Breast epithelium (tissue), 4 donors: ENCODE measurements around the gene DYRK1A. TPM values are rescaled to one million over a fixed set of nuclear protein-coding genes. Genes with fewer than 3 reads are reported as not detected.

ENCODE experiments used
- DNase-seq, 2 donors: peaks; one replicate each; pipeline ENCODE4 v3.0.0-alpha.2; 2019; ENCODE audit warnings: low spot score in 2 of 2
- H3K27ac ChIP-seq, 2 donors: fragments of 200-600 bp; sonication (generic) in 1 of 2; one replicate each; pipeline ENCODE4 v1.5.1; 2016 to 2019; ENCODE audit warnings: mild to moderate bottlenecking in 1 of 2
- H3K27me3 ChIP-seq, 2 donors: fragments of 200-600 bp; sonication (generic) in 1 of 2; one replicate each; pipeline versions ENCODE4 v1.5.1 to v1.6.0; 2017 to 2019; ENCODE audit warnings: control low read depth in 1 of 2, mild to moderate bottlenecking in 1 of 2
- H3K36me3 ChIP-seq: fragments of 200-600 bp; one replicate; pipeline ENCODE4 v1.5.1; 2019
- H3K4me1 ChIP-seq, 2 donors: fragments of 200-600 bp; sonication (generic); one replicate each; pipeline ENCODE4 v1.5.1; 2016 to 2019; ENCODE audit warnings: control low read depth in 1 of 2
- H3K4me3 ChIP-seq, 3 donors: fragments of 200-600 bp; sonication (generic); 1 replicate in 2 of 3; 2 replicates in 1 of 3; pipeline ENCODE4 v1.5.1; 2016 to 2019; ENCODE audit warnings: mild to moderate bottlenecking in 3 of 3, moderate library complexity in 2 of 3
- H3K9me3 ChIP-seq, 2 donors: fragments of 200-600 bp; sonication (generic) in 1 of 2; one replicate each; pipeline ENCODE4 v1.5.1; 2016 to 2019; ENCODE audit warnings: control low read depth in 1 of 2
- POLR2A ChIP-seq: fragments of 450-650 bp; IDR thresholded peaks from one replicate; pipeline ENCODE4 v1.6.1; 2016; ENCODE audit warnings: antibody characterized with exemption, mild to moderate bottlenecking, moderate library complexity
- POLR2AphosphoS5 ChIP-seq, 3 donors: sonication (generic); formaldehyde crosslinking; IDR thresholded peaks; one replicate each; pipeline ENCODE4 v1.6.1; 2017; ENCODE audit warnings: antibody characterized with exemption in 3 of 3
- intact Hi-C: fragments of 100-400 bp; cut with DNase I; formaldehyde crosslinking; loops from one replicate; pipeline ENCODE4 v1.15.1; 2023; ENCODE audit warnings: low total_unique reads
- total RNA-seq, 3 donors: library from RNA; depleted of rRNA; stranded (reverse); fragments of >200 nt; gene quantifications; one replicate each; pipeline ENCODE4 v1.1.0, GENCODE V29; 2016
- TF ChIP-seq, protein P1 (sequence below), 3 donors: fragments of 450-650 bp; IDR thresholded peaks; one replicate each; pipeline ENCODE4 v1.5.1; 2016 to 2017; ENCODE audit warnings: antibody characterized with exemption in 3 of 3, mild to moderate bottlenecking in 3 of 3, moderate library complexity in 3 of 3

DYRK1A gene
- total RNA-seq, 3 donors from 2014 or later, result 71.7 to 138 (median 93.1) TPM

DNA sequence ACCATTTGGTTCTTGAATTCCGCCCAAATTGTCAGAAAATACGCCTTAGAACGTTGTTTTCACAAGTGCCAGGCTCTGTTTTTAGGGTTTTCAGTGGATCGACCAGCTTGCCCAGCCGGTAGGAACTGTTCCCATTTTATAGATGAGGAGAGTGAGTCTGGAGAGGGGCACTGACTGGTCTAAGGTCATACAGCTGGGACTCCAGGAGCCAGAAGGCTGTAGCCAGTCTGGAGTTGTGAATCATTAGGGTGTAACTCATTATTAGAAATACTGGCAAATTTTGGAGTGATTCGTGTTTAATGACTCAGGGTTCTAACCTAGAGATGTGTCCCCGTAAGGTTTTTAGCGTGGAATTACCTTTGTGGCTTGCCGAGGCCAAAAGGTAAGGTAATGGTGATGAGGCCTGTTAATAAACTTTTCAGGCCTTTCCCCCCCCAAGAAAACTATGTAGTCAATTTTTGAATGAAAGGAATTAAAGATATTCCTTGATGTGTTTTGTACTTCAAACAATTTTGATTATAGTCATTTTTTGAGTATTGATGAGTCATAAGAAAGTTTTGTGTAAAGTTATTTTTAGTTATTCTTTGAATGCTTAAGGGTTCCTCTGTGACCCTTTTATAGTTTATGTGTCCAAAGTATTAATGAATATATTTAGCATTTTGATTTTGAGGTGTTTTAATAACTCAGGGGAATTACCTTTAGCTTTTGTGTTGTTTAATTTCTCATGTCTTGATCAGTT is 2.1 kb downstream of the DYRK1A start:
- Histone ChIP-seq H3K4me3 (peak overlapping the region; percentile 69 to 95 (median 79)), H3K27ac (peak overlapping the region; percentile 99 to 100), H3K4me1 (peaks cover 0 to 15% of the 10 kb centered on the region in 2 donors), H3K36me3 (no peaks in the 10 kb centered on the region), H3K9me3 (no peaks in the 10 kb centered on the region), H3K27me3 (no peaks in the 10 kb centered on the region)
- intact Hi-C loops, result no loop called here
- no peak for DNase-seq
- no peak for TF ChIP-seq POLR2A

DNA sequence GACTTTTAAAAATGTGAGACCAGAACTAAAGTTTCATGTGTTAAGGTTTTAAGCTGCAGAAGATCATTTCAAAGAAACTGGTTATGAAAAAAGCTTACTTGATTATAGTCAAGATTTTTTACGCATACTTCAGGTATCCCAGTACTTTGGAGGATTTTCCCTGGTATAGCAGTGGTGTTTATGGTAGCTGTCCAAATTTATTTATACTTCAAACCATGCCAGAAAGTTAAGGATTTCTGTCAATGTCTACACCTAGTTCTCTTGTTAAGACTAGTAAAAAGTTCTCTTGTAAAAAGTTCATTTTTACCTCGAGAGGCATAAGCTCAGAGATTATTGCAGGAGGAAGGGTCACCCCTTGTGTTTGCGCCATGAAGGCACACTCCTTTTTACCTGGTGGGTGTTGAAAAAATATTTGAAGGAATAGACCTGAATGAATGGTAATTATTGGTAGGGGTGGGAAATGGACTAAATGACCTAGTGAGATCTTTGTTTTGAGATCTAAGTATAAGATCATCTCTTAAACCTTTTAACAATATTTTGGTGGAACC is 2.8 kb downstream of the DYRK1A start:
- Histone ChIP-seq H3K27ac (peak overlapping the region in 1 of 2 donors; percentile 99), H3K4me1 (peaks cover 0 to 15% of the 10 kb centered on the region in 2 donors), H3K9me3 (no peaks in the 10 kb centered on the region), H3K27me3 (no peaks in the 10 kb centered on the region), H3K4me3 (peak overlapping the region; percentile 3 to 95 (median 79)), H3K36me3 (no peaks in the 10 kb centered on the region)
- intact Hi-C loops, result no loop called here
- TF ChIP-seq, protein P1, sequence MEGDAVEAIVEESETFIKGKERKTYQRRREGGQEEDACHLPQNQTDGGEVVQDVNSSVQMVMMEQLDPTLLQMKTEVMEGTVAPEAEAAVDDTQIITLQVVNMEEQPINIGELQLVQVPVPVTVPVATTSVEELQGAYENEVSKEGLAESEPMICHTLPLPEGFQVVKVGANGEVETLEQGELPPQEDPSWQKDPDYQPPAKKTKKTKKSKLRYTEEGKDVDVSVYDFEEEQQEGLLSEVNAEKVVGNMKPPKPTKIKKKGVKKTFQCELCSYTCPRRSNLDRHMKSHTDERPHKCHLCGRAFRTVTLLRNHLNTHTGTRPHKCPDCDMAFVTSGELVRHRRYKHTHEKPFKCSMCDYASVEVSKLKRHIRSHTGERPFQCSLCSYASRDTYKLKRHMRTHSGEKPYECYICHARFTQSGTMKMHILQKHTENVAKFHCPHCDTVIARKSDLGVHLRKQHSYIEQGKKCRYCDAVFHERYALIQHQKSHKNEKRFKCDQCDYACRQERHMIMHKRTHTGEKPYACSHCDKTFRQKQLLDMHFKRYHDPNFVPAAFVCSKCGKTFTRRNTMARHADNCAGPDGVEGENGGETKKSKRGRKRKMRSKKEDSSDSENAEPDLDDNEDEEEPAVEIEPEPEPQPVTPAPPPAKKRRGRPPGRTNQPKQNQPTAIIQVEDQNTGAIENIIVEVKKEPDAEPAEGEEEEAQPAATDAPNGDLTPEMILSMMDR (IDR thresholded peaks at IDR 0.05), result no peak
- no peak for TF ChIP-seq POLR2A
- TF ChIP-seq POLR2AphosphoS5 (IDR thresholded peaks at IDR 0.05), result no peak
- DNase-seq, result no peak

DNA sequence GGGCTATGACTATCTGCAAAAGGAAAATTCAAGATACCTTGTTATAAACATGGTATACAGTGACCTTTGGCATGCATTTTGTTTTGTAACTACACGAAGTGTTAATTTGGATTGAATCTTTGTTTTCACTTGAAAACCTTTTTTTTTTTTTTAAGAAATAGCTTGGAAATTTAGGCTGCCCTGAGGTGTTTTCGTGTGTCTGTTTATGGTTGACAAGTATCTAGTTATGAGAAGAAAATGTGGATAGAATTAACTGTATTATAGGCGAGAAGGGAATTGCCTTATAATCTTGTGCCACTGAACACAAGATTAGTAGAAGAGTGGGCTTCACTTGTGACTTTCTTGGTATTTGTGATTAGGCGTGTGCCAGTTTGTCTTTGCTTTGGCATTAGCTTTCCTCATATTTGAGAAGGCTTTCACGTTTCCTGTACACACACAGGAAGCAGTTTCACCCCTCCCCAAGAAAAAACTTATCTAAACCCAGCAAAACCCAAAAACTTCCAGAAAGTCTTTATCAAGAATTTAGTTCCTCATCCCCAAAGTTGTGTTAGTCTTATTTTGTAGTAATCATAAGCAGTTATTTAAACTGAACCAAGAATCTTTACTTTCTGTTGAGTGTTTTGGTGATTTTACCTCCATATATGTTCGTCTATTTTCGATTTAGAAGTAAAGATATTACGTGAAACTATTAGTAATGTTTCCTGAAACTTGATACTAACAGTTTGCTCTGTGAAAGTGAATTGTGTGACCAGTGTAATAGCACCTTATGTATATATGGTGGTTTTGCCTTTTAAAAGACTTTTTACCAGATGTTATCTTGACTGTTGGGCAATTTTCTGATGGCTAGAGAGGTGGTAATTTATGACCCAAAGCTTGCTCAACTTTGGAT is 3.8 kb downstream of the DYRK1A start:
- Histone ChIP-seq H3K9me3 (no peaks in the 10 kb centered on the region), H3K27me3 (no peaks in the 10 kb centered on the region), H3K4me3 (peak overlapping the region in 2 of 3 donors; percentile 79 to 95), H3K4me1 (peaks cover 0 to 10% of the 10 kb centered on the region in 2 donors), H3K36me3 (no peaks in the 10 kb centered on the region), H3K27ac (peak overlapping the region; percentile 56 to 99)
- TF ChIP-seq, protein P1 (IDR thresholded peaks at IDR 0.05), result no peak
- TF ChIP-seq POLR2AphosphoS5 (IDR thresholded peaks at IDR 0.05), result no peak
- no peak for TF ChIP-seq POLR2A
- intact Hi-C loops, result no loop called here
- DNase-seq, result no peak

DNA sequence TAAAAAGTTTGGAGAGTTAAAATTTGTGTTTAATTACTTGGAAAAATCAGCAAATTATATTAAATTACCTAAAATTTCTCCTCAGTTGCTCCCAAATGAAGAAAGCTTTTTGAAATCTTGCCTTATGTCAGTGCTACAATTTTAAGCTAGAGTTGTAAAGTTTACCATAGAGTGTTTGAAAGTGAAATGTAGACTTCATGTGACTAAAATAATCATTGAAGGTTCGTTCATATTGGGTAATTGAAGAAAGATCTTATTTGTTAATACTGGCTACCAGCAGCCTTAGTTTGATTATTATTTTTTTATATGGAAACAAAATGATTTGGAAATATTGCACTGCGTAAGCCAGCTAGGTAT is 4.4 kb downstream of the DYRK1A start:
- peaks cover 0 to 9% of the 10 kb centered on the region in 2 donors for H3K4me1 ChIP-seq
- intact Hi-C loops, result no loop called here
- H3K27ac ChIP-seq, result peak overlapping the region in 1 of 2 donors; percentile 99
- no peaks in the 10 kb centered on the region for H3K9me3 ChIP-seq
- H3K4me3 ChIP-seq, result peak overlapping the region in 1 of 3 donors; percentile 95
- H3K36me3 ChIP-seq, result no peaks in the 10 kb centered on the region
- no peaks in the 10 kb centered on the region for H3K27me3 ChIP-seq
- no peak for DNase-seq
- no peak for TF ChIP-seq POLR2A

DNA sequence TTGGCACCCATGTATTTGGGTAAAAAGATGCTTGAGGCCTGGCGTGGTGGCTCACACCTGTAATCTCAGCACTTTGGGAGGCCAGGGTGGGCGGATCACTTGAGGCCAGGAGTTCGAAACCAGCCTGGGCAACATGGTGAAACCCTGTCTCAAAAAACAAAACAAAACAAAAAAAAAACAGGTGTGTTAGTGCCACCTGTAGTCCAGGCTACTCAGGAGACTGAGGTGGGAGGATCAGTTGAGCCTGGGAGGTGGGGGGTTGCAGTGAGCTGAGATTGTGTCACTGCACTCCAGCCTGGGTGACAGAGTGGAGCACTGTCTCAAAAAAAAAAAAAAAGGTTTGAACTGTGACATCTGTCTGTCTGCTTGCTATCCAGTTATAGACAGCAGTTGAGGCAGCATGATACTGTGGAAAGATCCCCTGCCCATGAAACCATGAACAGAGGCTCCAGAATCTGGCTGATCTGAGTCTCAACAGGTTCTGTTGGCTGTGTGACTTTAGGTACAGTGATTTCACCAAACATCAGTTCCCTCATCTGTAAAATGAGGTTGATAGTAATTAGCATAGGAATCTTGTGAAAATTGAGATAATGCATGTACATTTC is 5.7 kb downstream of the DYRK1A start:
- no peak for TF ChIP-seq POLR2AphosphoS5 (IDR thresholded peaks at IDR 0.05)
- TF ChIP-seq, protein P1 (IDR thresholded peaks at IDR 0.05), result no peak
- no peak for TF ChIP-seq POLR2A
- Histone ChIP-seq H3K9me3 (no peaks in the 10 kb centered on the region), H3K27me3 (no peaks in the 10 kb centered on the region), H3K4me3 (no peak overlapping the region), H3K4me1 (peaks cover 0 to 9% of the 10 kb centered on the region in 2 donors), H3K27ac (no peak overlapping the region), H3K36me3 (no peaks in the 10 kb centered on the region)
- DNase-seq, result no peak
- intact Hi-C loops, result no loop called here
